Karpas-422 (cell line): Measurements from ENCODE around the gene AQP5. TPM values are rescaled to one million over a fixed set of nuclear protein-coding genes. Genes with fewer than 3 reads are reported as not detected.

ENCODE experiments used
- DNase-seq: peaks from one replicate; pipeline ENCODE4 v3.0.0-alpha.2; 2015
- H2AFZ ChIP-seq: fragments of 200-600 bp; sonication (generic); 2 replicates; pipeline ENCODE4 v1.6.1; 2014; ENCODE audit warnings: antibody characterized with exemption, low read length, mixed read lengths
- H3K27ac ChIP-seq: fragments of 200-600 bp; sonication (generic); 2 replicates; pipeline ENCODE4 v1.5.1; 2014; ENCODE audit warnings: mild to moderate bottlenecking, low read length, moderate library complexity
- H3K27me3 ChIP-seq: fragments of 200-600 bp; sonication (generic); 2 replicates; pipeline ENCODE4 v1.6.1; 2014; ENCODE audit warnings: low read length, mixed read lengths
- H3K36me3 ChIP-seq: fragments of 200-600 bp; sonication (generic); 2 replicates; pipeline ENCODE4 v1.6.1; 2014; ENCODE audit warnings: low read length, mixed read lengths; ENCODE audit not compliant: insufficient read depth
- H3K4me1 ChIP-seq: fragments of 200-600 bp; sonication (generic); 2 replicates; pipeline ENCODE4 v1.6.1; 2014; ENCODE audit warnings: mild to moderate bottlenecking, low read length, mixed read lengths
- H3K4me2 ChIP-seq: fragments of 200-600 bp; sonication (generic); 2 replicates; pipeline ENCODE4 v1.6.1; 2014; ENCODE audit warnings: low read length, low read depth, mild to moderate bottlenecking; ENCODE audit not compliant: poor library complexity, severe bottlenecking
- H3K4me3 ChIP-seq: fragments of 200-600 bp; sonication (generic); 2 replicates; pipeline ENCODE4 v1.5.1; 2014; ENCODE audit warnings: mild to moderate bottlenecking, antibody characterized with exemption, low read length, mixed read lengths
- H3K79me2 ChIP-seq: fragments of 200-600 bp; sonication (generic); 2 replicates; pipeline ENCODE4 v1.6.1; 2014; ENCODE audit warnings: mild to moderate bottlenecking, low read length, mixed read lengths
- H3K9ac ChIP-seq: fragments of 200-600 bp; sonication (generic); 2 replicates; pipeline ENCODE4 v1.6.0; 2014; ENCODE audit warnings: low read length
- H3K9me2 ChIP-seq: fragments of 200-600 bp; sonication (generic), shearing (Covaris generic); replicated peaks from 2 replicates; pipeline ENCODE4 v1.6.0; 2014; ENCODE audit warnings: mild to moderate bottlenecking, low read length, moderate library complexity; ENCODE audit not compliant: insufficient read depth
- H3K9me3 ChIP-seq: fragments of 300-700, 200-600 bp; sonication (generic); 2 replicates; pipeline ENCODE4 v1.6.1; 2014; ENCODE audit warnings: low read length, mixed read lengths
- H4K20me1 ChIP-seq: fragments of 200-600 bp; sonication (generic); 2 replicates; pipeline ENCODE4 v1.6.1; 2014; ENCODE audit warnings: mild to moderate bottlenecking, antibody characterized with exemption, low read length, low read depth; ENCODE audit not compliant: insufficient read depth
- total RNA-seq: library from RNA; depleted of rRNA; stranded (reverse); fragments of >200 nt; shearing (Covaris generic); gene quantifications from 2 replicates; pipeline ENCODE4 v1.2.3, GENCODE V29; 2014; ENCODE audit warnings: low replicate concordance

Gene AQP5
- total RNA-seq, 1 experiment from 2014 or later = 0.97 TPM

DNA sequence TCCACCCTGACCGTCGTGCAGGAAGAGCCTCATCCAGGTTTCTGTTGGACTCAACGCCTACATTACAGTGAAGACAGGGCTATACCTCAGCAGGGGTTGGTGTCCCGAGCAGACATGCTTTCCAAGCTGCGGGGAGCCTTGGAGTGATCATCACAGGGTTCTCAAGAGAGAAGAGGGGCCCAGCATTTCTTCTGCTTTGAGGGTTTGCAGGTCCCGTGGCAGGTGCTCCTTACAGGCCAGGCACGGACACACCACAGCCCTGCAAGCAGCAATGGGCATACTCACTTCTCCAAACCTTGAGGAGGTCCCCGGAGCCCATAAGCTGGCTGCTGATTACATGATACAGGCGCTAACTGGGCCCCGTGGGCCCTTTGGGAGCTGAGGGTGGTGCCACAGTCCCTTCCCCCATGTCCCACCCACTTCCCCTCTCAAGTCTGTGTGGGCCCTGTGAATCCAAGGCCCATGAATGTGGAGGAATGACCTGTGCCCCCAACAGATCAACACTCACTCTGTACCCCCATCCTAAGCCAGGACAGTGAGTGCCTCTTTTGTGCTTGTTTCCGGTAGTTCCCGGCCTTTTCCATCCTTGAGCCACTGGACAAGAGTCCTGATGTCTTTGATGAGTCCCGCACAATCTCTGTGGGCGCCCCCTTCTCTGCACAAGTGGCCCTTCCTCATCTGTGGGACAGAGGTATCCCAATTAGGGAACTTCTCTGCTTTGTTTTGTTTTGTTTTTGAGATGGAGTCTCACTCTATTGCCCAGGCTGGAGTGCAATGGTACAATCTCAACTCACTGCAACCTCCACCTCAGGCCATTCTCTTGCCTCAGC is 10.0 kb upstream of the AQP5 start:
- Histone ChIP-seq H3K27ac (peak overlapping the region; percentile 99), H4K20me1 (no peaks in the 10 kb centered on the region), H3K36me3 (no peaks in the 10 kb centered on the region), H3K9ac (peak overlapping the region; percentile 72), H2AFZ (no peak overlapping the region), H3K4me3 (peak overlapping the region; percentile 36; the same call in 1 of the 2 replicates), H3K79me2 (no peaks in the 10 kb centered on the region), H3K27me3 (no peaks in the 10 kb centered on the region), H3K9me3 (no peaks in the 10 kb centered on the region), H3K4me2 (peak overlapping the region; percentile 62), H3K9me2 (no peaks in the 10 kb centered on the region), H3K4me1 (peaks cover 100% of the 10 kb centered on the region)
- peak; percentile 92 for DNase-seq

GRCh38 chr12:49952391-49953055 is 9.1 kb upstream of the AQP5 start:
- Histone ChIP-seq H3K4me2 (peak overlapping the region; percentile 62), H4K20me1 (no peaks in the 10 kb centered on the region), H2AFZ (no peak overlapping the region), H3K79me2 (no peaks in the 10 kb centered on the region), H3K4me1 (peaks cover 100% of the 10 kb centered on the region), H3K9ac (peak overlapping the region; percentile 72), H3K27me3 (no peaks in the 10 kb centered on the region), H3K27ac (peak overlapping the region; percentile 99), H3K9me2 (no peaks in the 10 kb centered on the region), H3K4me3 (no peak overlapping the region), H3K36me3 (no peaks in the 10 kb centered on the region), H3K9me3 (no peaks in the 10 kb centered on the region)
- DNase-seq = peak; percentile 49

- Histone ChIP-seq H3K4me1 (peaks cover 100% of the 10 kb centered on the region), H3K4me2 (peak overlapping the region; percentile 2), H3K79me2 (no peaks in the 10 kb centered on the region), H4K20me1 (no peaks in the 10 kb centered on the region), H2AFZ (no peak overlapping the region), H3K9me2 (no peaks in the 10 kb centered on the region), H3K9me3 (no peaks in the 10 kb centered on the region), H3K9ac (peak overlapping the region; percentile 55), H3K4me3 (no peak overlapping the region), H3K36me3 (no peaks in the 10 kb centered on the region), H3K27ac (peak overlapping the region; percentile 99), H3K27me3 (no peaks in the 10 kb centered on the region)
- DNase-seq = peak; percentile 58
These were observed 8.5 kb upstream of the AQP5 start for GRCh38 chr12:49953151-49953550.

DNA sequence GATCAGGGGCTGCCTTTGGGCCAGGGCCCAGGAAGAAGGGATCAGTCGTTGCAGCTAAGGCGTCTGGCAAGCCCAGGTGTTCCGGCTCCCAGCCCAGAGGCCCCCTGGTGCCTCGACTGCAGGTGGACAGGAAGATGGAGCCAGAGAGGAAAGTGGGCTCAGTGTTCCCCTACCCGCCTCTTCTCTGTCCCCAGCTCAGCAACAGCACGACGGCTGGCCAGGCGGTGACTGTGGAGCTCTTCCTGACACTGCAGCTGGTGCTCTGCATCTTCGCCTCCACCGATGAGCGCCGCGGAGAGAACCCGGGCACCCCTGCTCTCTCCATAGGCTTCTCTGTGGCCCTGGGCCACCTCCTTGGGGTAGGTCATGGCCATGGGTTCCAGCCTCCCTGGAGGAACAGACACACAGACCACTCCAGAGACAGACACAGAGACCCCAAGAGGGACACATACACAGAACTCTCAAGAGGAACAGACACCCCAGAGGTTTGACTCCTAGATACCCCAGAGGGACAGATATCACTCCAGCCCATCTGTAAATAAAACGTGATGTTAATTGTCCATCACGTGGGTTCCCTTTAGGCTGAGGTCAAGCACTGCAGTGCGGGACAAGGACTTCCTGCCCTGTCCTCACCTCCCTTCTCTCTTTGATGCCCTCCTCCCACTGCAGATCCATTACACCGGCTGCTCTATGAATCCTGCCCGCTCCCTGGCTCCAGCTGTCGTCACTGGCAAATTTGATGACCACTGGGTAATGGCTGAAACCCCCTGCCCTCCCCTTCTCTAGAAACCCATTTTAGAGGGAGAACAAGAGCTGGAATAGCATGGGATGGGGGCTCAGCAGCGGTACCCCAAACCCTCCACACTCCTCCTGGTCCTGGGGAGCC is 7.5 kb upstream of the AQP5 start:
- Histone ChIP-seq H4K20me1 (no peaks in the 10 kb centered on the region), H3K79me2 (no peaks in the 10 kb centered on the region), H3K36me3 (no peaks in the 10 kb centered on the region; the same call in 1 of the 2 replicates), H3K4me3 (no peak overlapping the region), H2AFZ (no peak overlapping the region), H3K4me2 (peak overlapping the region; percentile 11), H3K27ac (peak overlapping the region; percentile 99), H3K9me3 (no peaks in the 10 kb centered on the region), H3K9me2 (no peaks in the 10 kb centered on the region), H3K4me1 (peaks cover 100% of the 10 kb centered on the region), H3K27me3 (no peaks in the 10 kb centered on the region), H3K9ac (peak overlapping the region; percentile 55)
- DNase-seq = peak; percentile 56

GRCh38 chr12:49954863-49955830 is 6.5 kb upstream of the AQP5 start:
- peak overlapping the region; percentile 70 for H3K9ac ChIP-seq
- DNase-seq = peak; percentile 57
- H3K9me2 ChIP-seq = no peaks in the 10 kb centered on the region
- H3K9me3 ChIP-seq = no peaks in the 10 kb centered on the region
- H3K4me2 ChIP-seq = peak overlapping the region; percentile 65
- H3K79me2 ChIP-seq = no peaks in the 10 kb centered on the region
- H2AFZ ChIP-seq = no peak overlapping the region
- no peaks in the 10 kb centered on the region for H4K20me1 ChIP-seq
- H3K4me3 ChIP-seq = no peak overlapping the region
- no peaks in the 10 kb centered on the region for H3K27me3 ChIP-seq
- peaks cover 100% of the 10 kb centered on the region for H3K4me1 ChIP-seq
- H3K36me3 ChIP-seq = no peaks in the 10 kb centered on the region; the same call in 1 of the 2 replicates
- H3K27ac ChIP-seq = peak overlapping the region; percentile 99

DNA sequence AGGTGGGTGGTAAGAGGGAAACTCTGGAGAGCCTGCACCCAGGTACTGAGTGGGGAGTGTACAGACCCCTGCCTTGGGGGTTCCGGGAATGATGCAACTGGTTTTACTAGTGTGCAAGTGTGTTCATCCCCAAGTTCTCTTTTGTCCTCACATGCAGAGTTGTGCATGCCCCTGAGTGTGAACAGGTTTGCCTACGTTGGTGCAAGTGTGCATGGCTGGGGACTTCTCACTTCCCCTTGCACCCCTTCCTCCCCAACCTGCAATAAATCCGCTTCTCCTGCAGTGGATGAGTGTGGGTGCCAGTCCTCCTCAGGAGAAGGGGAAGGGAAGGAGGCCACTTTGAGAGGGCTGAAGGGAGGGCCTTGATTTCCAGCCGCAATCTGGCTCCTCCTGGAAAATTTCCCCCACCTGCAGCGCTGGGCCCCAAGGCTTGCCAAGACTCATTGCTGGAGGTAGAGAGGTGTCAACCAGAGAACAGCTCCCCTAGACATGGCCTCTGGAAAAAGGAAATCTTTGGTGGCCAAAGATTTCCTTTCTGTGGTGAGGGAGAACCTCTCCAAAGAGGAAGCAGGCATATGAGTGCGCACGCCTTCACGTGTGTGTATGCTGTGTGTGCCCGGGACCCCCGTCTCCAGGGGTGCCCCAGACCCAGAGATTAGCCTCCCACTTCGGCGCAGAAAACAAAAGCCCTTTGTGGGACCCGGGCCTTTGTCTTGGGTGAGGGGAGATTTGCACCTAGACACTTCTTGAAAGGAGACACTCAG is 5.6 kb upstream of the AQP5 start:
- DNase-seq = peak; percentile 75
- Histone ChIP-seq H3K36me3 (no peaks in the 10 kb centered on the region; the same call in 1 of the 2 replicates), H3K4me2 (peak overlapping the region; percentile 65), H4K20me1 (no peaks in the 10 kb centered on the region), H3K9ac (peak overlapping the region; percentile 70), H3K27ac (peak overlapping the region; percentile 99), H3K79me2 (no peaks in the 10 kb centered on the region), H3K9me3 (no peaks in the 10 kb centered on the region), H3K4me1 (peaks cover 100% of the 10 kb centered on the region), H3K4me3 (peak overlapping the region; percentile 36; the same call in 1 of the 2 replicates), H3K9me2 (no peaks in the 10 kb centered on the region), H3K27me3 (no peaks in the 10 kb centered on the region), H2AFZ (no peak overlapping the region)
